ENCODE measurements around the gene CLN5.
"Not testable (repeated sequence)": the region's sequence is repeated elsewhere in the genome, so short reads cannot be mapped to it uniquely, and the experiment has no call there.

- TF ChIP-seq CTCF (conservative IDR thresholded peaks at IDR 0.05); EZH2 (IDR thresholded peaks at IDR 0.05; ENCODE audit: low read depth): not testable (repeated sequence)
These were observed 32.1 kb upstream of the CLN5 start for GRCh38 chr13:76959734-76960133.
